ENCODE measurements around the gene OPRM1. TPM values are rescaled to one million over a fixed set of nuclear protein-coding genes. Genes with fewer than 3 reads are reported as not detected.

The OPRM1 gene
- total and polyA plus RNA-seq, 2 donors (not counting 1 experiment from before 2014, with no cell fraction given): not detected

DNA sequence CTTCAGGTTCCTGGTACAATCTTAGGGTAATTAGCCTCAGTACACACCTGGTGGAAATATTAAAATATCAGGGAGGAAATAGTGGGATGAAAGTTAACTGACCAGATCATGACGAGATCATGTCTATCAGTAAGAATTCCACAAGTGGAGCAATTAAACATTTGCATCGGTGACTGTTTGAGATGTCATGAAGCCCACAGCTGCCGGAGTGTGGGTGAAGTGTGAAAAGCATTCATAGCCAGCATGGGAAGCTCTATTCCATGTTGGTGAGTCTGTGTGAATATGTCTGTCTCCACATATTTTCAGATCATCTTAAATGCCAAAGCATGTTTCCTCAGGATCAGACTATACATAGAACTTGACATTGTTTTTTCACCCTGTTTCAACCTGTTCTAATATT lies 174.7 kb downstream of the OPRM1 start:
- H3K4me2 ChIP-seq (replicated peaks; ENCODE audit: low read depth, low read length, poor library complexity, severe bottlenecking): no peak overlapping the region
- no peaks in the 10 kb centered on the region for H3K9me3 ChIP-seq (ENCODE audit: control extremely low read depth in 1 of 3, control insufficient read depth in 2 of 3, insufficient read depth in 1 of 3, low read length in 2 of 3)
- Mint-ChIP-seq H3K9me3 (ENCODE audit: insufficient read depth) (no peaks in the 10 kb centered on the region), H3K27ac (no peak overlapping the region), H3K4me1 (no peaks in the 10 kb centered on the region), H3K27me3 (no peaks in the 10 kb centered on the region), H3K4me3 (no peak overlapping the region)
- H3K36me3 ChIP-seq (replicated peaks in 1 of 2; ENCODE audit: control extremely low read depth in 1 of 2, control insufficient read depth in 1 of 2, extremely low read depth in 1 of 2, insufficient read depth in 2 of 2, low read length in 1 of 2): no peaks in the 10 kb centered on the region
- ChIA-PET CTCF (no interaction called here), POLR2A (no interaction called here)
- no peaks in the 10 kb centered on the region for H3K79me2 ChIP-seq (ENCODE audit: control insufficient read depth, insufficient read depth, low read length)
- no peaks in the 10 kb centered on the region for H3K27me3 ChIP-seq (replicated peaks in 1 of 4; ENCODE audit: control extremely low read depth in 1 of 4, control insufficient read depth in 3 of 4, insufficient read depth in 4 of 4, low read length in 3 of 4)
- 93% methylated on average over 2 of the region's 3 CpGs for WGBS (ENCODE audit: insufficient coverage)
- no peaks in the 10 kb centered on the region for H3K4me1 ChIP-seq (ENCODE audit: control insufficient read depth in 2 of 2, insufficient read depth in 2 of 2, low read length in 2 of 2)
- TF ChIP-seq EZH2 (IDR thresholded peaks at IDR 0.05; ENCODE audit: borderline replicate concordance, insufficient read depth, low read depth, low read length, poor library complexity, severe bottlenecking) (no peak), CTCF (IDR thresholded peaks at IDR 0.05) (no peak)
- DNase-seq (no peak), ATAC-seq (ENCODE audit: low read depth) (no peak)
- no peak overlapping the region for H3K4me3 ChIP-seq (ENCODE audit: control extremely low read depth in 1 of 5, extremely low read depth in 1 of 5, insufficient read depth in 1 of 5, low read depth in 2 of 5, low read length in 4 of 5)
- no peak overlapping the region for H3K9ac ChIP-seq (ENCODE audit: low read length)
- H2AFZ ChIP-seq (ENCODE audit: insufficient read depth, low read depth, low read length, poor library complexity, severe bottlenecking): no peak overlapping the region
- intact Hi-C loops (cut with micrococcal nuclease): no loop called here
- no peaks in the 10 kb centered on the region for H4K20me1 ChIP-seq (ENCODE audit: control insufficient read depth, insufficient read depth, low read length, poor library complexity, severe bottlenecking)
- H3K27ac ChIP-seq (ENCODE audit: low read length in 2 of 2): no peak overlapping the region

DNA sequence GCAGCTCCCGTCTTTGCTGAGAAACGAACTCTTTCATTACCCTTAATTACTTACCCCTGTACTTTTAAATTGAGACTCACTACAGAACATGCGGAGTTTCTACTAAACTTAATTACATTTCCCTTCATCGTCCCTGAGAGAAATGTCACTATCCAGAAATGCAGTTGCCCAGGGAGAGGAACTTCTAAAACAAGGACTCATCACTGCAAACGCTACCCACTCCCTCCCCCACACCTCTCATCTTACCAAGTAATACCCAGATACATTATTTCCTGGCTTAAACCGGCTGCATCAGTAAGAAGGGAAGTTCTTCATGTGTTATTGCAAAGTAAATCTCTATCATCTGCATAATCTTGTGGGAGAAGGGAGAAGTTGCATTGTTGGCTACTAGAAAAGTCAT lies 179.3 kb downstream of the OPRM1 start:
- Histone ChIP-seq H3K9me3 (ENCODE audit: control extremely low read depth in 1 of 3, control insufficient read depth in 2 of 3, insufficient read depth in 1 of 3, low read length in 2 of 3) (no peaks in the 10 kb centered on the region), H3K4me2 (replicated peaks; ENCODE audit: low read depth, low read length, poor library complexity, severe bottlenecking) (no peak overlapping the region), H3K4me1 (ENCODE audit: control insufficient read depth in 2 of 2, insufficient read depth in 2 of 2, low read length in 2 of 2) (no peaks in the 10 kb centered on the region), H2AFZ (ENCODE audit: insufficient read depth, low read depth, low read length, poor library complexity, severe bottlenecking) (no peak overlapping the region), H4K20me1 (ENCODE audit: control insufficient read depth, insufficient read depth, low read length, poor library complexity, severe bottlenecking) (no peaks in the 10 kb centered on the region), H3K27ac (ENCODE audit: low read length in 2 of 2) (no peak overlapping the region), H3K36me3 (replicated peaks in 1 of 2; ENCODE audit: control extremely low read depth in 1 of 2, control insufficient read depth in 1 of 2, extremely low read depth in 1 of 2, insufficient read depth in 2 of 2, low read length in 1 of 2) (no peaks in the 10 kb centered on the region), H3K4me3 (ENCODE audit: control extremely low read depth in 1 of 5, extremely low read depth in 1 of 5, insufficient read depth in 1 of 5, low read depth in 2 of 5, low read length in 4 of 5) (no peak overlapping the region), H3K79me2 (ENCODE audit: control insufficient read depth, insufficient read depth, low read length) (no peaks in the 10 kb centered on the region), H3K9ac (ENCODE audit: low read length) (no peak overlapping the region), H3K27me3 (replicated peaks in 1 of 4; ENCODE audit: control extremely low read depth in 1 of 4, control insufficient read depth in 3 of 4, insufficient read depth in 4 of 4, low read length in 3 of 4) (no peaks in the 10 kb centered on the region)
- TF ChIP-seq CTCF (IDR thresholded peaks at IDR 0.05) (no peak), EZH2 (IDR thresholded peaks at IDR 0.05; ENCODE audit: borderline replicate concordance, insufficient read depth, low read depth, low read length, poor library complexity, severe bottlenecking) (no peak)
- DNase-seq (no peak), ATAC-seq (ENCODE audit: low read depth) (no peak)
- no peak overlapping the region for H3K27ac Mint-ChIP-seq
- ChIA-PET CTCF (no interaction called here), POLR2A (no interaction called here)
- H3K27me3 Mint-ChIP-seq: no peaks in the 10 kb centered on the region
- H3K4me3 Mint-ChIP-seq: no peak overlapping the region
- intact Hi-C loops (cut with micrococcal nuclease): no loop called here
- no peaks in the 10 kb centered on the region for H3K4me1 Mint-ChIP-seq
- no peaks in the 10 kb centered on the region for H3K9me3 Mint-ChIP-seq (ENCODE audit: insufficient read depth)
- 65% methylated on average over 4 of the region's 6 CpGs for WGBS (ENCODE audit: insufficient coverage)
